ENCODE results near the gene BMPR1B. TPM values are rescaled to one million over a fixed set of nuclear protein-coding genes. Genes with fewer than 3 reads are reported as not detected.

The BMPR1B gene
- total and polyA plus RNA-seq, 10 donors: 0.12 to 2.4 (median 1.2) TPM

- TF ChIP-seq, protein P1, sequence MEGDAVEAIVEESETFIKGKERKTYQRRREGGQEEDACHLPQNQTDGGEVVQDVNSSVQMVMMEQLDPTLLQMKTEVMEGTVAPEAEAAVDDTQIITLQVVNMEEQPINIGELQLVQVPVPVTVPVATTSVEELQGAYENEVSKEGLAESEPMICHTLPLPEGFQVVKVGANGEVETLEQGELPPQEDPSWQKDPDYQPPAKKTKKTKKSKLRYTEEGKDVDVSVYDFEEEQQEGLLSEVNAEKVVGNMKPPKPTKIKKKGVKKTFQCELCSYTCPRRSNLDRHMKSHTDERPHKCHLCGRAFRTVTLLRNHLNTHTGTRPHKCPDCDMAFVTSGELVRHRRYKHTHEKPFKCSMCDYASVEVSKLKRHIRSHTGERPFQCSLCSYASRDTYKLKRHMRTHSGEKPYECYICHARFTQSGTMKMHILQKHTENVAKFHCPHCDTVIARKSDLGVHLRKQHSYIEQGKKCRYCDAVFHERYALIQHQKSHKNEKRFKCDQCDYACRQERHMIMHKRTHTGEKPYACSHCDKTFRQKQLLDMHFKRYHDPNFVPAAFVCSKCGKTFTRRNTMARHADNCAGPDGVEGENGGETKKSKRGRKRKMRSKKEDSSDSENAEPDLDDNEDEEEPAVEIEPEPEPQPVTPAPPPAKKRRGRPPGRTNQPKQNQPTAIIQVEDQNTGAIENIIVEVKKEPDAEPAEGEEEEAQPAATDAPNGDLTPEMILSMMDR (IDR thresholded peaks at IDR 0.05 in 8 of 11, conservative IDR thresholded peaks at IDR 0.05 in 3 of 11): peak in 3 of 11 experiments; percentile 5 to 11 (median 10)
- TF ChIP-seq POLR2AphosphoS5 (IDR thresholded peaks at IDR 0.05): no peak
- Histone ChIP-seq H3K36me3 (no peaks in the 10 kb centered on the region), H3K4me1 (peaks cover 0 to 6% (median 0%) of the 10 kb centered on the region in 6 donors), H3K9me3 (no peaks in the 10 kb centered on the region), H3K27me3 (replicated peaks in 1 of 7) (no peaks in the 10 kb centered on the region), H3K27ac (no peak overlapping the region), H3K4me3 (no peak overlapping the region)
- intact Hi-C loops (cut with DNase I; ENCODE audit: low total_unique reads): no loop called here
- DNase-seq: no peak
- 29 to 44% (median 34%) methylated on average over 3 of the region's 3 CpGs for WGBS, 5 donors
These were observed 398.7 kb downstream of the BMPR1B start for GRCh38 chr4:95156452-95156765.

DNA sequence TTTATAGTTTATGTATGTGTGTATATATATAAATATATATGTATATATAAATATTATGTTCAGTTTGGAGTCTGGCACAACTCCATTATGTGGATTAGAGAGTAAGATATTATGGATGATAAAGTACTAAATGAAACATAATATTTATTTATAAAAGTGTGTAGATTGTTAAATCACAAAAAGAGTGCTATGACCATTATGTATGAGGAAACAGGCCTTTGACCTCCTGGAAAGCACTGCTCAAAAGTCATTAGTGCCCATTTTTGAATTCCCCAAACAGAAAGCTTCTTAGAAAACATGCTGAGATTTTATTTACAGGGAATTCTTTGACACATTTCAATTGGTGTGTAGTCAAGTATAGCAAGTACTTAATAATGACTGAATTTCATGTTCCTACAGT lies 399.8 kb downstream of the BMPR1B start:
- H3K4me3 ChIP-seq: no peak overlapping the region
- intact Hi-C loops (cut with DNase I; ENCODE audit: low total_unique reads): no loop called here
- no peaks in the 10 kb centered on the region for H3K27me3 ChIP-seq (replicated peaks in 1 of 7)
- peaks cover 0 to 6% (median 0%) of the 10 kb centered on the region in 6 donors for H3K4me1 ChIP-seq
- H3K9me3 ChIP-seq: no peaks in the 10 kb centered on the region
- DNase-seq: no peak
- no peak overlapping the region for H3K27ac ChIP-seq
- H3K36me3 ChIP-seq: no peaks in the 10 kb centered on the region
- no peak for TF ChIP-seq POLR2AphosphoS5 (IDR thresholded peaks at IDR 0.05)

DNA sequence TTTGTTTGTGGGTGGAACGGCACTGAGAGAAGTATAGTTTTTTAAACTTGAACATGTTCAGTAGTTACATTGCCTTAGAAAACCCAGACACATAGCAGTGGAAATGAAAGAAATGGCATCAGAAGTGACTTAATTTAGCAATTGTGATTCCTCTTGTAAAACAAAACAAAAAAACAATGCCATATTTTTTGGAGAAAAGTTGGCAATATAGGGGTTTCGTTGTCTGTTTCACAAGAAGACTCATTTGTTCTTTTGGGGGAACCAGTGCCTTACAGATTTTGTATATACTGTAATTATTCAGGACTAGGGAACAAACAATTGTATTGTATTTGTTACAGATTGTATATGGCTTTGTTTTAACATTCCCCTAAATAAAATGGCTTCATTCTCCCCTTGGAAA lies 400.3 kb downstream of the BMPR1B start:
- Histone ChIP-seq H3K27ac (no peak overlapping the region), H3K36me3 (no peaks in the 10 kb centered on the region), H3K27me3 (replicated peaks in 1 of 7) (no peaks in the 10 kb centered on the region), H3K4me3 (no peak overlapping the region), H3K9me3 (no peaks in the 10 kb centered on the region), H3K4me1 (peaks cover 0 to 6% (median 0%) of the 10 kb centered on the region in 6 donors)
- intact Hi-C loops (cut with DNase I; ENCODE audit: low total_unique reads): no loop called here
- TF ChIP-seq, protein P1 (IDR thresholded peaks at IDR 0.05 in 8 of 11, conservative IDR thresholded peaks at IDR 0.05 in 3 of 11): no peak
- no peak for TF ChIP-seq POLR2A (IDR thresholded peaks at IDR 0.05)
- no peak for TF ChIP-seq POLR2AphosphoS5 (IDR thresholded peaks at IDR 0.05)
- no peak for DNase-seq
- WGBS, 5 donors: 82 to 93% (median 86%) methylated on average over 2 of the region's 2 CpGs

- Histone ChIP-seq H3K36me3 (no peaks in the 10 kb centered on the region), H3K27me3 (replicated peaks in 1 of 7) (no peaks in the 10 kb centered on the region), H3K9me3 (no peaks in the 10 kb centered on the region), H3K27ac (no peak overlapping the region), H3K4me1 (peaks cover 0 to 6% (median 0%) of the 10 kb centered on the region in 6 donors), H3K4me3 (no peak overlapping the region)
- WGBS, 5 donors: 66 to 80% (median 70%) methylated on average over 2 of the region's 2 CpGs
- DNase-seq: no peak
- TF ChIP-seq POLR2AphosphoS5 (IDR thresholded peaks at IDR 0.05) (no peak), POLR2A (IDR thresholded peaks at IDR 0.05) (no peak)
- TF ChIP-seq, protein P1 (IDR thresholded peaks at IDR 0.05 in 8 of 11, conservative IDR thresholded peaks at IDR 0.05 in 3 of 11): no peak
- intact Hi-C loops (cut with DNase I; ENCODE audit: low total_unique reads): no loop called here
These were observed 400.9 kb downstream of the BMPR1B start for GRCh38 chr4:95158626-95159025.

DNA sequence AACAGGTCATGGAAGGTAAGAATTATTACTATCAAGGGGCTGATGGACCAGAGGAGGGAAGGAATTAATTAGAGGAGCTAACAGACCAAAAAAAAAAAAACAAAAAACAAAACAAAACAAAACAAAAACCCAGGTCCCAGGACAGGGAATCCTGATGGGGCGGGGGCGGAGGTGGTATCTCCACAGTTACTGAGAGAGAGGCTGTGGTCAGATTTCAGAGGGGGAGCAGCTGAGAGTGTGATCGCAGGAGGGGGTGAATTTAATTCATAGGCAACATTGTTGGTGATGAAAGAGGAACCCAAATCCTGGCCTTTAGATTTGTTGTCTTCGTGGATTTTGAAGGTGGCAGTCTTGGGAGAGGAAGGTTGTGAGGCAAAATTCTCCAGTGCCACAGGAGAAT lies 401.6 kb downstream of the BMPR1B start:
- TF ChIP-seq POLR2A (IDR thresholded peaks at IDR 0.05): no peak
- TF ChIP-seq, protein P1 (IDR thresholded peaks at IDR 0.05 in 8 of 11, conservative IDR thresholded peaks at IDR 0.05 in 3 of 11): no peak
- TF ChIP-seq POLR2AphosphoS5 (IDR thresholded peaks at IDR 0.05): no peak
- intact Hi-C loops (cut with DNase I; ENCODE audit: low total_unique reads): no loop called here
- Histone ChIP-seq H3K9me3 (no peaks in the 10 kb centered on the region), H3K4me3 (no peak overlapping the region), H3K36me3 (no peaks in the 10 kb centered on the region), H3K27ac (no peak overlapping the region), H3K27me3 (replicated peaks in 1 of 7) (no peaks in the 10 kb centered on the region), H3K4me1 (peaks cover 0 to 6% (median 0%) of the 10 kb centered on the region in 6 donors)
- no peak for DNase-seq
- WGBS, 5 donors: 80 to 89% (median 84%) methylated on average over 4 of the region's 4 CpGs
